Measurements from ENCODE around the gene MGRN1.

The MGRN1 gene

DNA sequence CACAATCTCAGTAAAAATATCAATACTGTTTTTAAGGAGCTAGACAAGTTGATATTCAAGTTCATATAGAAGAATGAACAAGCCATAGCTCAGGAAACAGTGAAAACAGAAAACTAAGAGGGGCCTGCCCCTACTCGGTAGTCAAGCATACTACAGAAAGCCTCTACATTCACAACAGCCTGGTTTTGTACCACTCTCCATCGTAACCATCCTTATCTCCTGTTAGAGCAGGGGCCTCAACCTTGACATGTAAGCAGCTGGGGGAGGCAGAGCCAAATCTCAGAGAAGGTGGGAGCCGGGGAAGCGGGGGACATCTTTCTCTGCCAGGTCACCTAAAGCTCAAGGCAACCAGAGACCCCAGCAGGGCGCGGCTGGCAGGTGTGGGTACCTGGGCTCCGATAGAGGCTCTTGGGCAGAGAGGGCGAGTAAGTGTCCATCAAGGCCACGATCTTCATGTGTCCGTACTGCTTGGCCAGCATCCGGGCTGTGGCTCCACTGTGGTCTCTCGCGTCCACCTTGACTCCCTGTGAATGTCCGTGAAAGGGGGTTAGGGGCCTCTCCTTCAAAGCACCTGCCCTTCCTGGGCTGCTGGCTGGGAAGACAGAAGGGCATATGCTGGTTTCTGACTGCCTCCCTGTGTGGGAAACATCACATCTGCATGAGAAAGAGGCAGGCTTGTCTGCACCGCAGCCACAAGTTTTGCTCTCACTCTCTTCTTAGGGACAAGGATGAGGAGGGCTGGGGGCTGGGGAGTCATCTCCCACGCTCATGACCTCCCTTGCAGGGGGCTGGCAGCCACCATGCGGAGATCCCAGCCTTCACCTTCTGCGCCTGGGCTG lies 89.3 kb downstream of the MGRN1 start:
- Histone ChIP-seq H3K4me3 (replicated peaks; ENCODE audit: insufficient read depth, low read length) (no peak overlapping the region), H3K27ac (replicated peaks) (no peak overlapping the region), H3K27me3 (ENCODE audit: insufficient read depth, poor library complexity, severe bottlenecking) (no peaks in the 10 kb centered on the region)
- DNase-seq (ENCODE audit: low read depth in 1 of 2, low spot score in 1 of 2): no peak
- TF ChIP-seq, protein P1, sequence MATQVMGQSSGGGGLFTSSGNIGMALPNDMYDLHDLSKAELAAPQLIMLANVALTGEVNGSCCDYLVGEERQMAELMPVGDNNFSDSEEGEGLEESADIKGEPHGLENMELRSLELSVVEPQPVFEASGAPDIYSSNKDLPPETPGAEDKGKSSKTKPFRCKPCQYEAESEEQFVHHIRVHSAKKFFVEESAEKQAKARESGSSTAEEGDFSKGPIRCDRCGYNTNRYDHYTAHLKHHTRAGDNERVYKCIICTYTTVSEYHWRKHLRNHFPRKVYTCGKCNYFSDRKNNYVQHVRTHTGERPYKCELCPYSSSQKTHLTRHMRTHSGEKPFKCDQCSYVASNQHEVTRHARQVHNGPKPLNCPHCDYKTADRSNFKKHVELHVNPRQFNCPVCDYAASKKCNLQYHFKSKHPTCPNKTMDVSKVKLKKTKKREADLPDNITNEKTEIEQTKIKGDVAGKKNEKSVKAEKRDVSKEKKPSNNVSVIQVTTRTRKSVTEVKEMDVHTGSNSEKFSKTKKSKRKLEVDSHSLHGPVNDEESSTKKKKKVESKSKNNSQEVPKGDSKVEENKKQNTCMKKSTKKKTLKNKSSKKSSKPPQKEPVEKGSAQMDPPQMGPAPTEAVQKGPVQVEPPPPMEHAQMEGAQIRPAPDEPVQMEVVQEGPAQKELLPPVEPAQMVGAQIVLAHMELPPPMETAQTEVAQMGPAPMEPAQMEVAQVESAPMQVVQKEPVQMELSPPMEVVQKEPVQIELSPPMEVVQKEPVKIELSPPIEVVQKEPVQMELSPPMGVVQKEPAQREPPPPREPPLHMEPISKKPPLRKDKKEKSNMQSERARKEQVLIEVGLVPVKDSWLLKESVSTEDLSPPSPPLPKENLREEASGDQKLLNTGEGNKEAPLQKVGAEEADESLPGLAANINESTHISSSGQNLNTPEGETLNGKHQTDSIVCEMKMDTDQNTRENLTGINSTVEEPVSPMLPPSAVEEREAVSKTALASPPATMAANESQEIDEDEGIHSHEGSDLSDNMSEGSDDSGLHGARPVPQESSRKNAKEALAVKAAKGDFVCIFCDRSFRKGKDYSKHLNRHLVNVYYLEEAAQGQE (IDR thresholded peaks at IDR 0.05; ENCODE audit: insufficient replicate concordance, low read depth): no peak
- TF ChIP-seq GABPA (IDR thresholded peaks at IDR 0.05; ENCODE audit: low read depth) (no peak), SPI1 (IDR thresholded peaks at IDR 0.05; ENCODE audit: borderline replicate concordance, low read depth) (no peak)
- TF ChIP-seq, protein P2, sequence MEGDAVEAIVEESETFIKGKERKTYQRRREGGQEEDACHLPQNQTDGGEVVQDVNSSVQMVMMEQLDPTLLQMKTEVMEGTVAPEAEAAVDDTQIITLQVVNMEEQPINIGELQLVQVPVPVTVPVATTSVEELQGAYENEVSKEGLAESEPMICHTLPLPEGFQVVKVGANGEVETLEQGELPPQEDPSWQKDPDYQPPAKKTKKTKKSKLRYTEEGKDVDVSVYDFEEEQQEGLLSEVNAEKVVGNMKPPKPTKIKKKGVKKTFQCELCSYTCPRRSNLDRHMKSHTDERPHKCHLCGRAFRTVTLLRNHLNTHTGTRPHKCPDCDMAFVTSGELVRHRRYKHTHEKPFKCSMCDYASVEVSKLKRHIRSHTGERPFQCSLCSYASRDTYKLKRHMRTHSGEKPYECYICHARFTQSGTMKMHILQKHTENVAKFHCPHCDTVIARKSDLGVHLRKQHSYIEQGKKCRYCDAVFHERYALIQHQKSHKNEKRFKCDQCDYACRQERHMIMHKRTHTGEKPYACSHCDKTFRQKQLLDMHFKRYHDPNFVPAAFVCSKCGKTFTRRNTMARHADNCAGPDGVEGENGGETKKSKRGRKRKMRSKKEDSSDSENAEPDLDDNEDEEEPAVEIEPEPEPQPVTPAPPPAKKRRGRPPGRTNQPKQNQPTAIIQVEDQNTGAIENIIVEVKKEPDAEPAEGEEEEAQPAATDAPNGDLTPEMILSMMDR (IDR thresholded peaks at IDR 0.05; ENCODE audit: insufficient read depth, low read length): no peak

DNA sequence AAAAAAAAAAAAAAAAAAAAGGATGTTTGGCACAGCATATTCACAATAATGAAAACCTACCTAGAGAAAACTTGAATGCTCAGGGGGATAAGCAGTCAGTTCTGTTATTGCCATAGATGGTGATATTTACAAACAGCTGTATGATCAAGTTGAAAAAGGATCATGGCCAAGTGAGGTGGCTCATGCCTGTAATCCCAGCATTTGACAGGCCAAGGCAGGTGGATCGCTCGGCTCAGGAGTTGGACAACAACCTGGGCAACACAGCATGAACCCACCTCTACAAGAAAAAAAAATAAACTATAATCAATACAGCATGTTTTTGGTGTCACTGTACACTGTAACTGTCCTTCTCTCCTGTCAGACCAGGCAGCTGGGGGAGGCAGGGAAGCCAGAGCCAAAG lies 90.4 kb downstream of the MGRN1 start:
- no peak for DNase-seq (ENCODE audit: low read depth in 1 of 2, low spot score in 1 of 2)
- no peak overlapping the region for H3K4me3 ChIP-seq (replicated peaks; ENCODE audit: insufficient read depth, low read length)
- H3K27ac ChIP-seq (replicated peaks): no peak overlapping the region
- H3K27me3 ChIP-seq (ENCODE audit: insufficient read depth, poor library complexity, severe bottlenecking): no peaks in the 10 kb centered on the region
- TF ChIP-seq, protein P2 (IDR thresholded peaks at IDR 0.05; ENCODE audit: insufficient read depth, low read length): no peak
- TF ChIP-seq, protein P1 (IDR thresholded peaks at IDR 0.05; ENCODE audit: insufficient replicate concordance, low read depth): no peak
- TF ChIP-seq POLR2AphosphoS5 (IDR thresholded peaks at IDR 0.05; ENCODE audit: low read depth): no peak
- no peak for TF ChIP-seq SPI1 (IDR thresholded peaks at IDR 0.05; ENCODE audit: borderline replicate concordance, low read depth)
- TF ChIP-seq GABPA (IDR thresholded peaks at IDR 0.05; ENCODE audit: low read depth): no peak

DNA sequence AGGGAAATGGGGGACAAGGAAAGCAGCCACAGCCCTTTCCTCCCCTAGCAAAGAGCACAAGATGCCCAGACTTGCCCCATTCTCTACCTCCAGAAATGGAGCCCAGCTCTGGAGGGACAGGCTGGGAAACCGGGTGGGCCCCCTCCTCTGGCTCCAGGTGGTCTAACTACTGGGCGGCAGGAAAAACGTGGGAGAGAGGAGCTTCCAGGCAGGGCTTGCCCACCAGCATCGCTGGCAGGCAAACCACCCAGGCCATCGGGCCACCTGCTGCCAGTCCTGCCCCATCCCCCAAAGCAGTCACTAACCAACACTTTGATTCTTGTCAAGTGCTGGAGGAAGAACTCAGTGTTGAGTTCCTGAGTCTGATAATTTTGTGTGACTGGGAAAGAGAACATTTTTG lies 93.8 kb downstream of the MGRN1 start:
- H3K27ac ChIP-seq (replicated peaks): no peak overlapping the region
- TF ChIP-seq SPI1 (IDR thresholded peaks at IDR 0.05; ENCODE audit: borderline replicate concordance, low read depth) (no peak), POLR2AphosphoS5 (IDR thresholded peaks at IDR 0.05; ENCODE audit: low read depth) (no peak)
- TF ChIP-seq, protein P2 (IDR thresholded peaks at IDR 0.05; ENCODE audit: insufficient read depth, low read length): no peak
- TF ChIP-seq, protein P1 (IDR thresholded peaks at IDR 0.05; ENCODE audit: insufficient replicate concordance, low read depth): no peak
- no peak for DNase-seq (ENCODE audit: low read depth in 1 of 2, low spot score in 1 of 2)
- no peak overlapping the region for H3K4me3 ChIP-seq (replicated peaks; ENCODE audit: insufficient read depth, low read length)
- H3K27me3 ChIP-seq (ENCODE audit: insufficient read depth, poor library complexity, severe bottlenecking): no peaks in the 10 kb centered on the region
